NCI-H1417 (cell line): ENCODE measurements around the gene NDOR1.

Experiments used
- DNase-seq, 3 experiments: peaks; one replicate each; lab custom pipeline; 2025; lab: John Stamatoyannopoulos, UW

The NDOR1 gene

DNA sequence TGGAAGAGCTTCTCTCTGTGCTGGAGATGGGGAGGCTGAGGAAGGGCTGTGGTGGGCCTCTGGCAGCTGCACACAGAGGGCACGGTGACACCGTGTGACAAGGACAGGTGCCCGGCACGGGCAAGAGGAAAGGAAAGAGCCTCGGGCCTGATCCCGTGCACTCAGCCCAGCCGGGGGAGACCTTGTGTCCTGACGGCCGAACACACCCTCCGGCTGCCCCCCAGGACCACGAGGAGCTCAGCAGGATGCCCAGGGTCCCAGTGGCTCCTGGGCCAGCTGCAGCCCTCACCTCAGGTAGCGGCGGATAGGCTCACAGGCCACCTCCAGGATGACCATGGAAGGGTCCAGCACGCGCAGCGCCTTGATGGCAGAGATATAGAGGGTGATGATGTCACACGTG, 22.7 kb upstream of the NDOR1 start:
- no peak for DNase-seq

DNA sequence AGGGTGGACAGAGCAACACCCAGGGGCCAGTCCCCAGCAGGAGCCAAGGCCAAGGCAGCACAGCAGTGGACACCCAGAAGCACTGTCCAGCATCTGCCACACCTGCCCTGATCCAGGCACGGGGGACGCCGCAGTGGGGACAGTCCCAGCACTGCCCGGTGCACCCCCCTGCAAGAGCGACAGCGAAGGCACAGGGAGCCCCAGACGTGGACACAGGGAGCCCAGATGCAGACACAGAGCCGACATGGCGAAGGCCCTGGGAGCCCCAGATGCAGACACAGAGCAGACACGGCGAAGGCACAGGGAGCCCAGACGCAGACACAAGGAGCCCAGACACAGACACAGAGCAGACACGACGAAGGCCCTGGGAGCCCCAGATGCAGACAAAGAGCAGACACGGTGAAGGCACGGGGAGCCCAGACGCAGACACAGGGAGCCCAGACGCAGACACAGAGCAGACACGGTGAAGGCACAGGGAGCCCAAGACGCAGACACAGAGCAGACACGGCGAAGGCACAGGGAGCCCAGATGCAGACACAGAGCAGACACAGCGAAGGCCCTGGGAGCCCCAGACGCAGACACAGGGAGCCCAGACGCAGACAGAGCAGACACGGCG, 21.4 kb upstream of the NDOR1 start:
- no peak for DNase-seq

DNA sequence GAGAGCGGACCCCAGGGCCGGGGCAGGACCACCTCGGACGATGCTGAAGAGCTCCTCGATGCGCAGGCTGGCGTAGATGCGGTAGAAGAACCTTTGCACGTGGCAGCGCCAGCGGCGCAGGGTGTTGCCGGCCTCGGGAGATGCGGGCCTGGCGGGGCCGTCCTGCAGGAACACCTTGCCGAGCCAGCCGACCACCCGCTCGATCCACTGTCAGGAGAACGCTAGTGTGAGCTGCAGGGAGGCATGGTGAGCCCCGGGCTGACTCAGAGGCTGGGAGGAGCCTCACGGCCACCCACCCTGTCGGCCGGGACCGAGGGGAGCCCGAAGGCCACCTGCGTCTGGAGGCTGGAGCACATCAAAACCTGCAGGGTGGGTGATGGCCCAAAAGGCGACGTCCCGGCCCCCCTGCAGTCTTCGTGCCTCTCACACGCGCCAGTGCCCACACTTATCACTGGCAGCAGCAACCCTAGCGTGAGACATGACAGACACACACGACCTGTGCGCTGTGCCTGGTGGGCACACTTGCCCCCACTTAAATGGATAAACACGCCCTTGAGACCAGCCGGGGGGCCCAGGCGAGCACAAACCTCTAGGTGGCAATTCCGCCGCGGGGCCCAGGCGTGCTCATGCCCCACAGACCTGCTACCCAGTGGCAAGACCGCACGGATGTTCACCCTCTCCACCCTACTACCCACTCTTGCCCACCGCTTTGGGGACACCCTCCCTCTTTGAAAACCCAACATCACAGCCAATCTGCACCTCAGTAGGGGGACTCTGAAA, 20.4 kb upstream of the NDOR1 start:
- no peak for DNase-seq

DNA sequence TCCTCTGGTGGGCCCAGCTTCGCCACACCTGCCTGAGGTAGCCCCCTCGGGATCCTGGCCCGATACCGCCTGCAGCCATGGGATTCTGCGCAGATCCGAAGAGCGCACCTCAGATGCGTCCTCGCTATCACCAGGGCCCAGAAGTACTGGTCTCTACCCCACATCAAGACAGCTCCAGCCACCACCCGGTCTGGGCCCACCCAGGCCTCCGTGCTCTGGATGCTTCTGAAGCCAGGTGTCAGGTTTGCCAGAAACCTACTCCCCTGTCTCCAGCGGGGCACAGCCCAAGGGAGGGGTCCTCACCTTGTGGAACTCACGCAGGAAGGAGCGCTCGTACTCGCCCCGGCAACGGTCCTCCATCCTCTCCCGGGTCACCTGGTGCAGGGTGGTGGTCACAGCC, 19.6 kb upstream of the NDOR1 start:
- no peak for DNase-seq

DNA sequence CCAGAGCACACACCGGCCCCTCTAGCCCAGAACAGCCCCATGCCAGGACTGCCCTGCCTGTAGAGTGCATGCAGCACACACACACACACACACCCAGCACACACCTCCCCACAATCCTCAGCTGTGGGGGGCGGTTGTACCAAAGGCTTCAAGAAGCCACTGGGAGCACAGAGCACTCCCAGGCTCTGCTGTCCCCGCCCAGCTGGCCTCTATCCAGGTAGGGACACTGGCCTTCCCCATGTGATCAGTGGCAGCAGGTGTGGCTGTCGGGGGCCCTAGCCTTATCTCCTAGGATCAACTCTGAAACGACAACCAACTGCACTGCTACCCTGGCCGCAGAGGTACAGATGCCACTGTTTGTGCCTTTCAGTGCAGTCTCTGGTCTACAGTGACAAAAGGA, 19.1 kb upstream of the NDOR1 start:
- DNase-seq: no peak

DNA sequence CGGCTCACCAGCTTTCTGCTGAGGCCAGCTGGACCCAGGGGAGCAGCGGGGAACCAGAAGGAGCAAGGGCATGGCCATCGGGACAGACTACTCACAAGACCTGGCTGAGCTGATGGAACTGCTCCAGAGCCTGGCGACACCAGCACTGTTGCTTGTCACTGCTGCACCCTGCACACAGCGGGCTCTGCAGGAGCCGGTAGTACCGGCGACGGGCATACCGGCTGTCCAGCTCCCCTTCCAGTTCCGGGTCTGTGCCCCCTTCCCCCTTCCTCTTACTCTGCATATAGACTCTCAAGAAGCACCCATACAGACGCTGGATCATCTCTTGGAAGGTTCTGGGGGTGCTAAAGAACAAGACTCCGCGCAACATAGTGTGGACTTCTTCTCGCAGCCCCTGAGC, 18.1 kb upstream of the NDOR1 start:
- DNase-seq: no peak

DNA sequence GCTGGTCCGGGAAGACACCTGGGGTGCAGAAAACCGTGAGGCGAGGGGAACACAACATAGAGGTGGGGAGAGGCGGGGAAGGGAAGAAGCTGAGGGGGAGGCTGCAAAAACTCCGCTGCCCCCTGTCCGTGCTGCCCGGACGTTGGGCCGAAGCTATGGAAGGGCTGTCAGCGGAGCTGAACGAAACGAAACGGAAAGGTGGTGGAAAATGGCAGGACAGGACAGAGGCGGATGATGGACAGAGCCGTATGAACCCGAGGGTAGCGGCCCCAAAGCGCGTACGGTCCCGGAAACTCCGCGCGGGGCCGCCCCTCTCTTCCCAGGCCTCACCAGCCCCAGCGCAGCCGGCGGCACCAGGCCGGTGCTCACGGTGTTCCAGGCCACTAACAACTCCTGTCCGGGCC, 17.4 kb upstream of the NDOR1 start:
- DNase-seq: no peak

DNA sequence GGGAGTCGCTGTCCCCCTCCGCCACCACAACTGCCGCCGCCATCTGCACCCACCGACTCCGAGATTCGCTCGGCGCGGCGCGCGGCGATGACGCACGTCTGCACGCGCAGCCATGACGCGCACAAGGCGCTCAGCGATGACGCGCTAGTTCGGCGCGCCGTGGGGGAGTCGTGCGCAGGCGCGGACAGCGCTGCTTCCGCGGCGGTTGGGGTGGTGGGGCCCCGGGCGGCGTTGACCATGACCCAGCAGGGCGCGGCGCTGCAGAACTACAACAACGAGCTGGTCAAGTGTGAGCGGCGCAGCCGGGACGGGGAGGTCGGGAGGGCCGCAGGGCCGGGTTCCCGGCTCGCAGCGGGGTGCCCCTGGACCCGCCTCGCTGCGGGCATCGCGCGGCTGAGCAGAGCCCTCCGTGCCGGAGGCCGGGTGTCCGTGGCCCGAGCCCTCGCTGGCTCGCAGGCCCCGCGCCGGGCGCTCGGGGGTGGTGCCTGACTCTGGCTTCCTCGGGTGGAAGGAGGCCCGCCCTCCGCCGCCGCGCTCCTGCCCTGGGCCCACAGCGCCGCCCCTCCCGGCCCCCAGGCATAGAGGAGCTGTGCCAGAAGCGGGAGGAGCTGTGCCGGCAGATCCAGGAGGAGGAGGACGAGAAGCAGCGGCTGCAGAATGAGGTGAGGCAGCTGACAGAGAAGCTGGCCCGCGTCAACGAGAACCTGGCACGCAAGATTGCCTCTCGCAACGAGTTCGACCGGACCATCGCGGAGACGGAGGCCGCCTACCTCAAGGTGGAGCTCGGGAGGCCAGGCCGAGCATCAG, 16.8 kb upstream of the NDOR1 start, which contains the start of the genes ANAPC2 and SSNA1:
ANAPC2 (minus strand) TSS at position 71 of the 807 bp plus-strand sequence; CDS start at position 43, 28 bp downstream.
SSNA1 (plus strand) TSS at position 187 of the 807 bp plus-strand sequence; CDS start at position 238, 51 bp downstream.
- DNase-seq: peak; percentile 93 to 98 (median 97)

DNA sequence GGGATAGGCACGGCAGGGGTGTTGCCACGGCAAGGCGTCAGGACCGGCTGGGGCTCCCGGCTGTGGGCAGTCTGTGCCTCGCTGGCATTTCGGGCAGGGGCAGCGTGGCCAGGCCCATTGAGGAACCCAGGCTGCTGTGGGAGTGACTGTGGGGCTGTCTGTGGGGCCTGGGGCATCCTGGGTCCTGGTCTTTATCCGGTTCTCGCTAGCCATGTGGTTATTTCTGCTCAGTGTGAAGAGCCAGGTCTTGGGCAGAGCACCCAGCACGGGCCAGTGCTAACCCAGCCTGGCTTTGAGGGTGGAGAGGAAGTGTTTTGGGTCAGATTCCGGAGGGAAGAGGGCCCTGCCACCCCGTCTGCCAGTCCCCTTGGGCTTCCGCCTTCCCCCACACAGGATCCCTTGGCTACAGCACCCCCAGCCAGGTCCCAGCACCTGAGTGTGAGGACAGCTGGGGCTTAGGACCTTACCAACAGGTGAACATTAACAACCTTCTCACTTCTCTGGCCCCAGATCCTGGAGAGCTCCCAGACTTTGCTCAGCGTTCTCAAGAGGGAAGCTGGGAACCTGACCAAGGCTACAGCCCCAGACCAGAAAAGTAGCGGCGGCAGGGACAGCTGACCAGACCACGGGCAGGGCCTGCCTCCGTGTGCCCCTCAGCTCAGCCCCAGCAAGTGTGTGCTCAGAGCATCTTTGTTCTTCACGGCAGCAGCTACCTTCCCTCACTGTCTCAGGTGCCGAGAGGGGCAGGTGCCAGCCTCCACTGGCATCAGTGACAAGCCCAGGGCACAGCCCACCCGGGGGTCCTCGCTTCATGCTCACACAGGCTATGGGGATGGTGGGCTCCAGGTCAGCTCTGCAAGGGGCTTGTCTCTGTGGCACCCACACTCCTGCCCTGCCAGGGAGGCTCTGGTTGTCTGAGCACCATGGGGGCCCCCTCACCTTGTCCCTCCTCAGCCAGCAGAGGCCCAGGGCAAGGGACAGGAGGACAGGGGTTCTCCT, 15.9 kb upstream of the NDOR1 start:
- no peak for DNase-seq

DNA sequence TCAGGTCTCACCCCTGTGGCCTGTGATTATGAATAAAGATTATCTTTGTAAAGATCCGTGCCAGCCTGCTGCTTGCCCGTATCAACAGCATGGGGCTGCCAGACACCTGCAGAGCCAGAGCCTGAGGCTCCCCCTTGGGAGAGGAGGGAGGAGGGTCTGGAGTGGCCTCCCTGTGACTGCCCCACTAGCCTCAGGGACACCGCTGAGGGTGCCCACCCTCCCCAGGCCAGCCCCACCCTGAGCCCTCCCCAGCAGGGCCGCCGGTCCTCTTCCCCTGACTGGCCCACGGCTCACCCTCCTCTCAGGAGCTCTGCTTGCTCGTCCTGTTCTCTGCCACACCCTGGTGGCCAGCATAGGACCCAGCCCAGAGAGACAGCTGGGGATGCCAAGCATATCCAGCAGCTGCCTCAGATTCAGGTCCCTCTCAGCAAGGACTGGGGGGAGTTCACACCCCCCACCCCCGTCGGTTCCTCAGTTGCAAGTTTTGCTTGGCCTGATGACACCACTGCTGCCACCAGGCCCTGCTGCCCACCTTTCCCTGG, 15.1 kb upstream of the NDOR1 start:
- no peak for DNase-seq

DNA sequence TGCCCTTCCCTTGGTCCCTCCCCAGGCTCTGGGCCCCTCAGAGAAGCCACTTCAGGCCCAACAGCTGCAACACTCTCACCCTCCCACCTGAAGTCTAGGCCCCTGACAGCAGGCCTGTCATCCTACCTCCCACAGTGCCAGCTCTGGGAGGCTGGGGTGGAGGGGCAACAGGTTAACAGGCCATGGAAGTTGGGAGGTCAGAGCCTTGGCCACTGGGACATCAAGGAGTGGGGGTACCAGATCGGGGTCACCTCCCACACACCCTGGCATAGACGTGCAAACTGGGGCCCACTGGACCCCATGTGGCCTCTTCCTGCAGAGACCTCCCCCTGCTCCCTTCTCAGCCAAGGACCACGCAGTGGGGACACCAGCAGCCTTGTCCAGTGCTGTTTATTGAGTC, 14.3 kb upstream of the NDOR1 start:
- DNase-seq: no peak

DNA sequence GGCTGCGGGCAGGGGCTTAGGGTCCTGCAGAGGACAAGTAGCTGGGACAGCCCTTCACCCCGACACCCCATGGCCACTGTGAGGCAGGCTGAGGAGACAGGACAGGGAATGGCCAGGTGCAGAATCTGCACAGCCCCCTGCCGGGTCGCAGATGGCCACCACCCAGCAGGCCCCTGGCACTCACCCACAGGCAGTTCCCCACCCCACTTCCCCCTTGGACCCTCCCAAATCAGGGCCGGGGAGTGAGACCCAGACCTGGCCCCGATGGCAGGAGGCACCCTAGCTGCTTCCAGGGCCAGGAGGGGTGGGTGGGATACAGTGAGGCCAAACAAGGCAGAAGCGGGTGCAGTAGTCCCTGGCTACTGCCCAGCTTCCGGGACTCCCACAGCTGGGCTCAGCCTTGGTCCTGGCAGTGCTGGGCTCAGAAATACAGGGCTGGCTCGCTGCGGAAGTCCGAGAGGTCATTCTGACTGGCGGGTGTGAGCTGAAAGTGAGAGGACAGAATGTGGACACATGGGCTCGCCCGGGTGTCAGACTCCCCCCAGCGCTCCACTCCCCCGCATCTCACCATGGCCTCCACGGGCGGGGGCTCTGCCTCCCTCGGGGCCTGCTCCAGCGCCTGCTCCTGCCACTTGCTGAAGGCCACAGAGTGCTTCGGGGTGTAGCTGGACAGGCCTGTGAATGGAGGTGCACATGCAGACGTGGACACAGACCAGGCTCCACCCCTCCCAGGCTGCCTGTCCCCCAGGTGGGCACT, 13.6 kb upstream of the NDOR1 start:
- DNase-seq: no peak

DNA sequence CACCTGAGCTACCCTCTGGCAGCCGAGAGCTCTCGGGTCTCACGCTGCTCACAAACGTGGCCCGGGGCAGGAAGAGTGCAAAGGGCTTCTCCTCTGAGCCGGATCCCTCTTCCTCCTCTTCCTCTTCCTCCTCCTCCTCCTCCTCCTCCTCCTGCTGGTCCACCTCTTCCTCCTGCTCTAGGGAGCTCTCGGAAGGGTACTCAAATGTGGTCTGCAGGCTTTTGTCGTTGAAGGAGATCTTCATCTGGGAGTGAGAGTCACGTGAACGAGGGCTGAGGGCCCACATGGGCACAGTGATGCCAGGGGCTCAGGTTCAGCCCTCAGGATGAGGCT, 13.1 kb upstream of the NDOR1 start:
- DNase-seq: no peak

DNA sequence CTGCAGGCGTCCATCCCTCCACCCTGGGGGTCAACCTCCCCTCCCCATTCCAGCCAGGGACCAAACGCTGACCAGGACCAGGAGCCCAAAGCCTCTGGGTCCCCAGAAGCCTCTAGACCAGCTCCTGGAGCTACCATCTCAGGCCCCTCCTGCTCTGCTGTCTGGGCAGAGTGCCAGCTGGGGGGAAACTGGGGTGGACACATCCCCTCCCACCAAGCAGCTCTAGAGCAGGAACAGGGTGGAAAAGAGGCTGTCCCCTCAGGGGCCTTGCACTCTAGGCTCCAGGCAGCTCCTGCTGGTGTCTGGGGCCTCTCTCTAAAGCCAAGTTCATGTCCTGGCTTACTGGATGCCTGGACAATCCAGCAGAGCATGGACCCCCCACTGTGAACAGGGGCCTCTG, 12.6 kb upstream of the NDOR1 start:
- DNase-seq: no peak

DNA sequence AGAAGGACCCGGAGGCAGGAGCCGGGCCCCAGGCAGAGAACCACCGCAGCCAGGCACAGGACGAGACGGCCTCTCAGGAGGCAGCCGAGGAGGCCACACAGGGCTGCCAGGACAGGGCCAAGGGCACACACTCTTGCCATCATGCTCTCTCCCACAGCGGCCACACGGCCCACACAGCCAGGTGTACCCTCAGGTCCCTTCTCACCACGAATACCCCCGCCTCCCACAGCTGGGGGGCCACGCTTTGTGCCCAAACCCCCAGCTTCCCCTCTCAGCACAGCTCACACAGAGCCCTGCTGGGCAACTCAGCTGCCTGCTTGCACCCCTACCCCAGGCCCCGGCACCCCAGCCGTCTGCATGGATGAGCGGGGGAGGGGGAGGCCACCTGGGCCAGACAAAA, 11.7 kb upstream of the NDOR1 start:
- DNase-seq: no peak

DNA sequence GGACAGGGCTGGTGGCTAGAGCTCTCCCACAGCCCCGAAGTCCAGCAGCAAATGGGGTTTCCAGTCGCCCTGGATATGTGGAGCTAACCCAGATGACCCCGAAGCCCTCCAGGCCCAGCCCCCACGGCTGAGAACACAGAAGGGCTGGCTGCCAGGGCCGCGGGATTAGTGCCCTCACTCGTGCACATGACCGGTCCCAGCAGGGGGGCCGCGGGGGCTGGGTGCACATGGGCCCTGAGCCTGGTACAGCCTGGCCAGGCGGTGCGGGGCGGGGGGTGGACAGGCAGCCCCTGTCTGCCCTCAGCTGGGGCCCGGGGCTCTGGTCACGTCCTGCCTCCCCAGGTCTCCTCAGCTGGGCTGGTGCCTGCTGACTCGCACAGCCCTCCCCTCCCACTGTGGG, 11.1 kb upstream of the NDOR1 start:
- peak in 2 of 3 experiments; percentile 48 to 49 for DNase-seq

DNA sequence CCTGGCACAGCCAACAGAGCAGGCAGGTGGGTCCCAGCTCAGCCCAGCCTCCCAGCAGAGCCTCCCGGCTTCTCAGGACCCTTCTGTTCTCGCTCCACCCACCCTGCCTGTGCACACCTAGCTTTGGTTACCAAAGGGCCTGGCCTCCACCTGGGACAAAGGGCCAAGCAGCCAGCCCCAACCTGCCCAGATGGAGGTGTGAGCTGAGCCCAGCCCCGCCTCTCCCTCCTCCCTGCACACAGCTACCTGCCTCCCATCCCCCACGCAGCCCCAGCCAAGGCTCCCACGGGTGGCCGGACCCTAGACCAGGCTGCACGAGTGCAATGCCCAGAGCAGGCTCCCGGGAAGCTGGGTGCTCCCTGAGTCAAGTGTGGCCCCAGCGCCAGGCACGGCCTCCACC, 10.6 kb upstream of the NDOR1 start:
- DNase-seq: peak in 2 of 3 experiments; percentile 27 to 82

DNA sequence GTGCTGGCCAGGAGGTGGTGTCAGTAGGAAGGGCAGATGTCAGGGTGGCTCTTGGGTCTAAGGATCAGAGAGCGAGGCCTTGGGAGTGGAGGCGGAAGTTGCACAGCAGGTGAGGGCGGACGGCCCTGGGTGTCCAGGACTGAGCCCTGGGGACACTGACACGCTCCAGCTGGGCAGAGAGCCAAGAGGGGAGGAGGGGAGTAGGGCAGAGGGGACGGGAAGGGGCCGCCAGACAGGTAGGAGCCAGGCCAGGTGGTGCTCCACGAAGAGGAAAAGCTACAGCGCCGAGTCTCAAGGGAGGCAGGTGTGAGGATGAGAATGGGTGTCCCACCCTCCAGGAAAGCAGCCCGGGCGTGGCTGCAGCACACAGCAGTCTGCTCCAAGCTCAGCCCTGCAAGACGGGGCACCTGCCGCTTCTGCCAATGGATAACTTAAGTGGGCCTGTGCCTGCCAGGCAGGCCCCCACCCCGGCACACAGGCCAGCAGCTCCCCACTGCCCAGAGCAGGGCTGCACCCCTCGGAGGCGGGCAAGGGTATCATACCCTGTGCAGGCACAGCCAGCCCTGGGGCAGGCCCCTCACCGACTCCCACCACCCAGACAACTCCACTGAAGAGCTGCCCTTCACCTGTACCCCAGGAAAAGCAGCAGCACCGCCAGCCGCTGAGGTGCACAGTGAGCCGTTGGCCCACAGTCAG, 9.8 kb upstream of the NDOR1 start:
- DNase-seq: peak; percentile 83 to 99 (median 96)

DNA sequence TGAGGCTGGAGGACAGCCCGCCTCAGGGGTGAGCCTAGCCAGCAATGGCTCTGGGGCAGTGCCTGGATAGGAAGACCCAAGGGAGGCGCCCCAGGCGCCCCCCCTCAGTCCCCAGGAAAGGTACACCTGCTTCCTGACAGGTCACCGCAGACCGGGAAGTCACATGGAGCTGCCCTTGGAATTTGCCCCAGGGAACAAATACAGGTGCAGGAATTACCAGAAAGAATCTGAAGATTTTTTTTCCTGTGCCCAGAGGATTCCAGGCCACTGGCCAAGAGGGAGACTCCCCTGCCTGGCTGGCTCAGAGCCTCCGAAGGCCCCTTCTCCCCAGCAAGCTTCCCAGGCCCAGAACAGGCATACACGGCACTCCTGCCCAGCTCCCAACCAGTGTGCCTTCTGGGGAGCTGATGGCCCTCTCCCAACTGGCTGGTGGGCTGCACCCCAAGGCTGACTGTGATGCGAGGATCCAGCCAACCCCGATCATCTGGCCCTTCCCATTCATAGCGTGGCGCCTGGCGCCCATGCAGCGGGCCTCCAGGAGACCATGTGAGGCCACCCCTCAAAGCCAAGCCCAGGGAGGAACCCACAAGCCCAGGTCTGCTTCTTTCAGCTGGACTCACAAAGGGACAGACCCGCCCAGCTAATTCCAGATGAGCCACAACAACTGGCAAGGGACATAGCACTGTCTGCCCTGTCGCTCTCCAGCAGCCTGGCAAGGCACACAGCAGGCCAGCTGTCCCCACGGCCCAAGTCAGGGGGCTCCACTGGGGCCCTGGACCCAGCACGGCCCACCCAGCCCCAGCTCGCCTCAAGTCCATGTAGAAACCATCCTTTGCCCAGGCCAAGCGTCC, 7.2 kb upstream of the NDOR1 start:
- DNase-seq: peak; percentile 2 to 34 (median 18)
